GM23338 (cell line): Measurements from ENCODE around the gene ADD3. TPM values are rescaled to one million over a fixed set of nuclear protein-coding genes. Genes with fewer than 3 reads are reported as not detected.

ENCODE experiments used
- ATAC-seq: fragments of 200-7000 bp; cut with Tn5 transposase; 3 replicates; pipeline ENCODE4 v1.9.1; 2020
- DNase-seq: peaks from one replicate; pipeline ENCODE4 v3.0.0-alpha.2; 2015; ENCODE audit warnings: low spot score
- H2AFZ ChIP-seq: fragments of 200-600 bp; sonication (generic); 2 replicates; pipeline ENCODE4 v1.8.0; 2016; ENCODE audit warnings: antibody characterized with exemption, mild to moderate bottlenecking, moderate library complexity
- H3F3A ChIP-seq: fragments of 200-600 bp; sonication (generic); replicated peaks from 2 replicates; pipeline ENCODE4 v1.8.0; 2017; ENCODE audit warnings: antibody characterized with exemption, mixed run types, low read depth
- H3K27ac ChIP-seq: fragments of 200-600 bp; sonication (generic); 2 replicates; pipeline ENCODE4 v1.6.1; 2016; ENCODE audit warnings: low read depth
- H3K27me3 ChIP-seq: fragments of 200-600 bp; sonication (generic); 2 replicates; pipeline ENCODE4 v1.8.0; 2016; ENCODE audit warnings: mild to moderate bottlenecking, mixed run types, moderate library complexity; ENCODE audit not compliant: insufficient read depth
- H3K36me3 ChIP-seq: fragments of 200-600 bp; sonication (generic); 2 replicates; pipeline ENCODE4 v1.8.0; 2016; ENCODE audit warnings: mild to moderate bottlenecking; ENCODE audit not compliant: insufficient read depth
- H3K4me1 ChIP-seq: fragments of 200-600 bp; sonication (generic); 2 replicates; pipeline ENCODE4 v1.8.0; 2016; ENCODE audit warnings: mild to moderate bottlenecking, moderate library complexity; ENCODE audit not compliant: insufficient read depth
- H3K4me2 ChIP-seq: fragments of 200-600 bp; sonication (generic); 2 replicates; pipeline ENCODE4 v1.7.1; 2017; ENCODE audit warnings: mixed run types
- H3K4me3 ChIP-seq: fragments of 200-600 bp; sonication (generic); 2 replicates; pipeline ENCODE4 v1.6.1; 2016; ENCODE audit warnings: mixed run types
- H3K79me2 ChIP-seq: fragments of 200-600 bp; sonication (generic); replicated peaks from 2 replicates; pipeline ENCODE4 v1.8.0; 2017; ENCODE audit warnings: mild to moderate bottlenecking; ENCODE audit not compliant: insufficient read depth
- H3K9me2 ChIP-seq: fragments of 200-600 bp; sonication (generic); 2 replicates; pipeline ENCODE4 v1.8.0; 2017; ENCODE audit not compliant: insufficient read depth
- H4K20me1 ChIP-seq: fragments of 200-600 bp; sonication (generic); replicated peaks from 2 replicates; pipeline ENCODE4 v1.8.0; 2017; ENCODE audit warnings: mild to moderate bottlenecking; ENCODE audit not compliant: insufficient read depth
- H3K27ac Mint-ChIP-seq: 2 replicates; pipeline ENCODE4 v1.8.0; 2020; ENCODE audit warnings: inconsistent platforms, mild to moderate bottlenecking, moderate library complexity, mixed read lengths
- H3K27me3 Mint-ChIP-seq: 3 replicates; pipeline ENCODE4 v1.8.0; 2022; ENCODE audit warnings: low read depth, mild to moderate bottlenecking, moderate library complexity, mixed read lengths, inconsistent platforms; ENCODE audit not compliant: insufficient read depth, poor library complexity
- H3K36me3 Mint-ChIP-seq: 3 replicates; pipeline ENCODE4 v1.8.0; 2021; ENCODE audit warnings: low read depth, mild to moderate bottlenecking, inconsistent platforms, moderate library complexity, mixed read lengths
- H3K4me1 Mint-ChIP-seq: 3 replicates; pipeline ENCODE4 v1.8.0; 2020; ENCODE audit warnings: mild to moderate bottlenecking, inconsistent platforms, mixed read lengths
- H3K4me3 Mint-ChIP-seq: 3 replicates; pipeline ENCODE4 v1.8.0; 2021; ENCODE audit warnings: moderate library complexity, mild to moderate bottlenecking, inconsistent platforms, mixed read lengths
- H3K9me3 Mint-ChIP-seq: 3 replicates; pipeline ENCODE4 v1.8.0; 2020; ENCODE audit warnings: moderate library complexity, mild to moderate bottlenecking, inconsistent platforms, mixed read lengths
- CREB1 ChIP-seq: fragments of 250-450 bp; sonication (Bioruptor Pico); IDR thresholded peaks from 2 replicates; pipeline ENCODE4 v1.5.0; 2020; ENCODE audit warnings: low read depth, mild to moderate bottlenecking, moderate library complexity
- EZH2 ChIP-seq: fragments of 200-600 bp; sonication (generic); IDR thresholded peaks from one replicate; pipeline ENCODE4 v1.8.0; 2017; ENCODE audit warnings: antibody characterized with exemption, mild to moderate bottlenecking, low read depth; ENCODE audit not compliant: unreplicated experiment
- EZH2phosphoT487 ChIP-seq: fragments of 200-600 bp; sonication (generic); IDR thresholded peaks from one replicate; pipeline ENCODE4 v1.8.1; 2018; ENCODE audit warnings: antibody characterized with exemption; ENCODE audit not compliant: unreplicated experiment
- JUNB ChIP-seq: IDR thresholded peaks from one replicate; pipeline ENCODE4 v1.6.1; 2016; ENCODE audit warnings: antibody characterized with exemption; ENCODE audit not compliant: unreplicated experiment
- NANOG ChIP-seq: IDR thresholded peaks from 2 replicates; pipeline ENCODE4 v1.6.1; 2016; ENCODE audit warnings: antibody characterized with exemption, borderline replicate concordance
- POLR2AphosphoS5 ChIP-seq: IDR thresholded peaks from 2 replicates; pipeline ENCODE4 v1.6.1; 2016; ENCODE audit warnings: antibody characterized with exemption, low read depth
- REST ChIP-seq: IDR thresholded peaks from one replicate; pipeline ENCODE4 v1.6.1; 2018; ENCODE audit warnings: antibody characterized with exemption; ENCODE audit not compliant: unreplicated experiment
- STAT1 ChIP-seq: IDR thresholded peaks from one replicate; pipeline ENCODE4 v1.6.1; 2016; ENCODE audit warnings: antibody characterized with exemption; ENCODE audit not compliant: unreplicated experiment
- ZNF114 ChIP-seq: fragments of 250-450 bp; sonication (Bioruptor Pico); IDR thresholded peaks from 2 replicates; pipeline ENCODE4 v1.5.0; 2020; ENCODE audit warnings: mild to moderate bottlenecking, moderate library complexity
- ZNF331 ChIP-seq: fragments of 250-450 bp; sonication (Bioruptor Pico); IDR thresholded peaks from 2 replicates; pipeline ENCODE4 v1.5.0; 2020; ENCODE audit warnings: low read depth, mild to moderate bottlenecking, moderate library complexity
- ZNF462 ChIP-seq: fragments of 250-450 bp; sonication (Bioruptor Pico); IDR thresholded peaks from 2 replicates; pipeline ENCODE4 v1.5.0; 2020; ENCODE audit warnings: mild to moderate bottlenecking, moderate library complexity
- polyA plus RNA-seq: library from polyadenylated mRNA; unstranded; fragments of >200 nt; fragmentation: Nextera tagmentation; extraction: Ambion mirVana; gene quantifications from 2 replicates; pipeline ENCODE4 v1.2.1, GENCODE V29; 2016
- total RNA-seq: library from RNA; depleted of rRNA; stranded (reverse); fragments of >200 nt; shearing (Covaris generic); gene quantifications from 2 replicates; pipeline ENCODE4 v1.2.3, GENCODE V29; 2014
- TF ChIP-seq, protein P1 (sequence below), 2 experiments: fragments of 200-600 bp in 1 of 2; sonication (generic) in 1 of 2; conservative IDR thresholded peaks; 2 replicates each; pipeline versions ENCODE4 v1.5.1 to v1.6.1; 2016 to 2017; ENCODE audit warnings: antibody characterized with exemption in 2 of 2, low read depth in 2 of 2, mild to moderate bottlenecking in 2 of 2, moderate library complexity in 1 of 2
- TF ChIP-seq, protein P2 (sequence below): IDR thresholded peaks from 2 replicates; pipeline ENCODE4 v1.6.1; 2016; ENCODE audit warnings: antibody characterized with exemption

The ADD3 gene
- total and polyA plus RNA-seq, 2 experiments from 2014 or later = 68.5 to 767 TPM

- H3K27ac ChIP-seq = no peak overlapping the region
Measured at GRCh38 chr10:110068780-110069179, 61.0 kb downstream of the ADD3 start.

More at GRCh38 chr10:110068780-110069179, 61.0 kb downstream of the ADD3 start:
- Histone ChIP-seq H3K36me3 (no peaks in the 10 kb centered on the region), H2AFZ (no peak overlapping the region), H4K20me1 (peaks cover 2% of the 10 kb centered on the region; the same call in 1 of the 2 replicates), H3K9me2 (no peaks in the 10 kb centered on the region), H3K79me2 (peaks cover 64% of the 10 kb centered on the region), H3K4me2 (no peak overlapping the region), H3F3A (no peaks in the 10 kb centered on the region), H3K27me3 (no peaks in the 10 kb centered on the region), H3K4me1 (peaks cover 28% of the 10 kb centered on the region), H3K4me3 (no peak overlapping the region)
- TF ChIP-seq ZNF114 (CRISPR knock-in tag) (no peak), NANOG (no peak), EZH2 (no peak), POLR2AphosphoS5 (no peak), STAT1 (no peak), CREB1 (no peak), JUNB (no peak), REST (no peak), EZH2phosphoT487 (no peak), ZNF331 (CRISPR knock-in tag) (no peak), ZNF462 (CRISPR knock-in tag) (no peak)
- TF ChIP-seq, protein P1, sequence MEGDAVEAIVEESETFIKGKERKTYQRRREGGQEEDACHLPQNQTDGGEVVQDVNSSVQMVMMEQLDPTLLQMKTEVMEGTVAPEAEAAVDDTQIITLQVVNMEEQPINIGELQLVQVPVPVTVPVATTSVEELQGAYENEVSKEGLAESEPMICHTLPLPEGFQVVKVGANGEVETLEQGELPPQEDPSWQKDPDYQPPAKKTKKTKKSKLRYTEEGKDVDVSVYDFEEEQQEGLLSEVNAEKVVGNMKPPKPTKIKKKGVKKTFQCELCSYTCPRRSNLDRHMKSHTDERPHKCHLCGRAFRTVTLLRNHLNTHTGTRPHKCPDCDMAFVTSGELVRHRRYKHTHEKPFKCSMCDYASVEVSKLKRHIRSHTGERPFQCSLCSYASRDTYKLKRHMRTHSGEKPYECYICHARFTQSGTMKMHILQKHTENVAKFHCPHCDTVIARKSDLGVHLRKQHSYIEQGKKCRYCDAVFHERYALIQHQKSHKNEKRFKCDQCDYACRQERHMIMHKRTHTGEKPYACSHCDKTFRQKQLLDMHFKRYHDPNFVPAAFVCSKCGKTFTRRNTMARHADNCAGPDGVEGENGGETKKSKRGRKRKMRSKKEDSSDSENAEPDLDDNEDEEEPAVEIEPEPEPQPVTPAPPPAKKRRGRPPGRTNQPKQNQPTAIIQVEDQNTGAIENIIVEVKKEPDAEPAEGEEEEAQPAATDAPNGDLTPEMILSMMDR (conservative IDR thresholded peaks at IDR 0.05; ENCODE audit: low read depth in 2 of 2) = no peak
- TF ChIP-seq, protein P2, sequence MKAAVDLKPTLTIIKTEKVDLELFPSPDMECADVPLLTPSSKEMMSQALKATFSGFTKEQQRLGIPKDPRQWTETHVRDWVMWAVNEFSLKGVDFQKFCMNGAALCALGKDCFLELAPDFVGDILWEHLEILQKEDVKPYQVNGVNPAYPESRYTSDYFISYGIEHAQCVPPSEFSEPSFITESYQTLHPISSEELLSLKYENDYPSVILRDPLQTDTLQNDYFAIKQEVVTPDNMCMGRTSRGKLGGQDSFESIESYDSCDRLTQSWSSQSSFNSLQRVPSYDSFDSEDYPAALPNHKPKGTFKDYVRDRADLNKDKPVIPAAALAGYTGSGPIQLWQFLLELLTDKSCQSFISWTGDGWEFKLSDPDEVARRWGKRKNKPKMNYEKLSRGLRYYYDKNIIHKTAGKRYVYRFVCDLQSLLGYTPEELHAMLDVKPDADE = no peak
- H3K9me3 Mint-ChIP-seq = no peaks in the 10 kb centered on the region
- no peak overlapping the region for H3K4me3 Mint-ChIP-seq
- no peaks in the 10 kb centered on the region for H3K36me3 Mint-ChIP-seq
- H3K27me3 Mint-ChIP-seq = no peaks in the 10 kb centered on the region
- H3K4me1 Mint-ChIP-seq = peaks cover 30% of the 10 kb centered on the region
- DNase-seq (no peak), ATAC-seq (no peak)
- H3K27ac Mint-ChIP-seq = no peak overlapping the region
